Measurements from ENCODE around the gene HPSE2.

GRCh38 chr10:98432330-98432729, 803.3 kb downstream of the HPSE2 start:
- TF ChIP-seq, protein P1, sequence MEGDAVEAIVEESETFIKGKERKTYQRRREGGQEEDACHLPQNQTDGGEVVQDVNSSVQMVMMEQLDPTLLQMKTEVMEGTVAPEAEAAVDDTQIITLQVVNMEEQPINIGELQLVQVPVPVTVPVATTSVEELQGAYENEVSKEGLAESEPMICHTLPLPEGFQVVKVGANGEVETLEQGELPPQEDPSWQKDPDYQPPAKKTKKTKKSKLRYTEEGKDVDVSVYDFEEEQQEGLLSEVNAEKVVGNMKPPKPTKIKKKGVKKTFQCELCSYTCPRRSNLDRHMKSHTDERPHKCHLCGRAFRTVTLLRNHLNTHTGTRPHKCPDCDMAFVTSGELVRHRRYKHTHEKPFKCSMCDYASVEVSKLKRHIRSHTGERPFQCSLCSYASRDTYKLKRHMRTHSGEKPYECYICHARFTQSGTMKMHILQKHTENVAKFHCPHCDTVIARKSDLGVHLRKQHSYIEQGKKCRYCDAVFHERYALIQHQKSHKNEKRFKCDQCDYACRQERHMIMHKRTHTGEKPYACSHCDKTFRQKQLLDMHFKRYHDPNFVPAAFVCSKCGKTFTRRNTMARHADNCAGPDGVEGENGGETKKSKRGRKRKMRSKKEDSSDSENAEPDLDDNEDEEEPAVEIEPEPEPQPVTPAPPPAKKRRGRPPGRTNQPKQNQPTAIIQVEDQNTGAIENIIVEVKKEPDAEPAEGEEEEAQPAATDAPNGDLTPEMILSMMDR (conservative IDR thresholded peaks at IDR 0.05) = no peak
- TF ChIP-seq ZFX (IDR thresholded peaks at IDR 0.05) = no peak

Data from C4-2B (cell line).